Measurements from ENCODE around the gene LRIG1.

- no peak for TF ChIP-seq CTCF (IDR thresholded peaks at IDR 0.05; ENCODE audit: control extremely low read depth in 1 of 3, insufficient read depth in 1 of 3, low read depth in 1 of 3, low read length in 3 of 3)
- no peak for TF ChIP-seq ATF2 (IDR thresholded peaks at IDR 0.05; ENCODE audit: low read length)
- no peak for TF ChIP-seq NRF1 (IDR thresholded peaks at IDR 0.05; ENCODE audit: low read depth, low read length)
- no peak for TF ChIP-seq CEBPB (IDR thresholded peaks at IDR 0.05; ENCODE audit: low read depth, low read length)
- TF ChIP-seq SIN3A (conservative IDR thresholded peaks at IDR 0.05 in 1 of 2, IDR thresholded peaks at IDR 0.05 in 1 of 2; ENCODE audit: low read depth in 1 of 2, low read length in 2 of 2) = no peak
- TF ChIP-seq POLR2AphosphoS5 (IDR thresholded peaks at IDR 0.05; ENCODE audit: low read depth, low read length) = no peak
- TF ChIP-seq SRF (IDR thresholded peaks at IDR 0.05; ENCODE audit: low read depth, low read length) = no peak
- TF ChIP-seq SP1 (IDR thresholded peaks at IDR 0.05; ENCODE audit: low read depth, low read length) = no peak
Observed at GRCh38 chr3:66483006-66483405, 17.8 kb downstream of the LRIG1 start.
